ENCODE measurements around the gene RNF214.
"Not testable (repeated sequence)": the region's sequence is repeated elsewhere in the genome, so short reads cannot be mapped to it uniquely, and the experiment has no call there.

The RNF214 gene

GRCh38 chr11:117232092-117232878 lies at the start of gene RNF214:
Gene RNF214, plus strand, starts transcription at chr11:117232671. Its CDS starts 1,602 bp downstream, at chr11:117234273.
- DNase-seq, result peak; percentile 50

GRCh38 chr11:117183178-117183577 lies 49.3 kb upstream of the RNF214 start:
- not testable (repeated sequence) for DNase-seq

GRCh38 chr11:117183724-117184349 lies 48.6 kb upstream of the RNF214 start:
- DNase-seq, result no peak

- DNase-seq, result no peak
Observed at GRCh38 chr11:117185736-117186430, 46.6 kb upstream of the RNF214 start.

GRCh38 chr11:117186431-117186761 lies 46.1 kb upstream of the RNF214 start:
- no peak for DNase-seq

DNA sequence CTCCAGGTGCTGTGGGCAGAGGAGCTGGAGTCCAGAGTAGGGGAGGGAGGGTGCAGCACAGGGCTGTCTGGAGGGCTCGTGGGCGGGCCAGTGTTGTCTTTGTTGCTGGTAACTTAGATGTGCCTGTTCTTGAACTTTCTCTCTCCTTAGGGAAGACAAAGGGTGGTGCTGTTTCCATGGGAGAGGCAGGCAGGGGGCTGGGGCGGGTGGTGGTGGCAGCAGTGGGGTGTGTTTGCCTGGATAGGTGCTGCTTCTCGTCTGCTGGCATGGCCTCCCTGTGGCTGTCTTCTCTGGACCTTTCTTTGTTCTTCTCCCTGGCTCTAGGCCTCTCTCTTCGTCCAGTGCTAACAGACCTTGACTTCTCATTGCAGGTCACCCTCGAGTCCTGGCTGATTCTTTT lies 45.5 kb upstream of the RNF214 start:
- DNase-seq, result no peak

- DNase-seq, result no peak
Observed at GRCh38 chr11:117187428-117187798, 45.1 kb upstream of the RNF214 start.

GRCh38 chr11:117187799-117188481 lies 44.5 kb upstream of the RNF214 start:
- no peak for DNase-seq

GRCh38 chr11:117188620-117189081 lies 43.8 kb upstream of the RNF214 start:
- no peak for DNase-seq

- no peak for DNase-seq
Observed at GRCh38 chr11:117189191-117189940, 43.1 kb upstream of the RNF214 start.

DNA sequence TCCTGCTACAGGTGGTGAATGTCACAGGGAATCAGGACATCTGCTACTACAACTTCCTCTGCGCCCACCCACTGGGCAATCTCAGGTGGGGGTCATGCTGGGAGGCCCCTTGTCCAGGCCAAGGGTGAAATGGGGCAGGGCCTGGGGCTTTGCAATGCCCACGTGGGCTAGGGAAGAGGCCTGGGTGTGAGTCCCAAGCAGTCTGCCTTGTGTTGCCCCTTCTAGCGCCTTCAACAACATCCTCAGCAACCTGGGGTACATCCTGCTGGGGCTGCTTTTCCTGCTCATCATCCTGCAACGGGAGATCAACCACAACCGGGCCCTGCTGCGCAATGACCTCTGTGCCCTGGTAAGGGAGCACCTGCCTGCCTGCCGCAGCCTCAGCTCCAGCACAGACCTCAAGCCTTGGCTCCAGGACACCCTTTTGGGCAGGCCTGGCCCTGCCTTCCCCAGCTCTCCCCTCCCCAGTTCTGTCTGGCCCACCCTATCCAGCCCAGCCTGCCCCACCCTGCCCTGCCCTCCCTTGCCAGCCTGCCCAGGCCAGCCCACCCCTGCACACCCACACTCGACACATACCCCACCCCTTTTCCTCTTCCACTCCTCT lies 42.4 kb upstream of the RNF214 start:
- no peak for DNase-seq

GRCh38 chr11:117191680-117192400 lies 40.6 kb upstream of the RNF214 start:
- no peak for DNase-seq

DNA sequence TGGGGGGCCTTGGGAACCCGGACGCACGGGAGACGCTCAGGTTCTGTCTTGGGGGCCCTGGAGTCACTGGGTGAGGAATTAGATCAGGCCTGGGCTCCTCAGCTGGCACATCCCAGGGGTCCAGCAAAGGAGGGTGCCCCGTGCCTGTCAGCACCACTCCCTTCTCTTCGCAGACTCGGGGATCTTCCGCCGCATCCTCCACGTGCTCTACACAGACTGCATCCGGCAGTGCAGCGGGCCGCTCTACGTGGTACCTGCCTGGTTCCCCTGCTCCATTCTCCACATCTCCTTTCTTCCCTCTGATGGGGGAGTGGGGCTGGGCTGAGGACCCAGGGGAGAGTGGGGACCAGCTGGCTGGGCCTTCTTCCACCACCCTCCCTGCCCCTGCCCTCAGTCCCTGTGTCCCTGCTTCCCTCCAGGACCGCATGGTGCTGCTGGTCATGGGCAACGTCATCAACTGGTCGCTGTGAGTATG lies 40.0 kb upstream of the RNF214 start:
- DNase-seq, result no peak

- DNase-seq, result no peak
Observed at GRCh38 chr11:117193130-117194020, 39.1 kb upstream of the RNF214 start.

DNA sequence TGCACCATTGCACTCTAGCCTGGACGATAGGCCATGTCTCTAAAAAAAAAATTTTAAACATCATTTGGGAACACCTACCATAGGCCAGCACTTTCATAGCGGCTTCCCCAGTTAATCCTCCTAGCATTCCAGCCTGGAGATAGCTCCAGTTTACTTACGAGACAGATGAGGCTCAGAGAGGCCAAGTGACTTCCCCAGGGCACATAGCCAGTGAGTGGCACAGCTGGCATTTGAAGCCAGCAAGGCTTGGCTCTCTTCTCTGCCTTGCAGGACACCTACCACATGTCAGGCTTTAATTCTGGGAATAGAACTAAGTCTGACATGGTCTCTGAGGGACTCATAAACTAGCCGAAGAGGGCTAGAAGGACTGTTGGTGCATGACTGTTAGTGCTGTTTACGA lies 38.2 kb upstream of the RNF214 start:
- peak; percentile 15 for DNase-seq

DNA sequence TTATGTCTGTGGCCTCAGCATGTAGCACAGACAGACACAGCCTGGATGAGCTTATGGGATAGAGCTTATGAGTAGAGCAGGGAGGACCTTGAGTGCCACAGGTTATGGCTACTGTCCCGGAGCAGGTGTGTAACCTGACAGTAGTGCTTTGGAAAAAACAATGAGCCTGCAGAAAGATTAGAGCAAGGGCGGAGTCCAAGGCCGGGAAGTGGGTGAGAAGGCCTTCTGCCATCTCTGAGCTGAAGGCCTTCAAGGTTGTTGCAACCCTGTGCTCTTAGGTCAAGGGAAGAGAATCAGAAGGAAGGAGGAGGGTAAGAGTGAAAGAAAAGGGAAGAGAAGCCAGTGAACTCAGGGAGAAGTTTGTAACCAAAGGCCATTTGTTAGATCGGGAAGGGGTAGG lies 37.2 kb upstream of the RNF214 start:
- DNase-seq, result no peak

DNA sequence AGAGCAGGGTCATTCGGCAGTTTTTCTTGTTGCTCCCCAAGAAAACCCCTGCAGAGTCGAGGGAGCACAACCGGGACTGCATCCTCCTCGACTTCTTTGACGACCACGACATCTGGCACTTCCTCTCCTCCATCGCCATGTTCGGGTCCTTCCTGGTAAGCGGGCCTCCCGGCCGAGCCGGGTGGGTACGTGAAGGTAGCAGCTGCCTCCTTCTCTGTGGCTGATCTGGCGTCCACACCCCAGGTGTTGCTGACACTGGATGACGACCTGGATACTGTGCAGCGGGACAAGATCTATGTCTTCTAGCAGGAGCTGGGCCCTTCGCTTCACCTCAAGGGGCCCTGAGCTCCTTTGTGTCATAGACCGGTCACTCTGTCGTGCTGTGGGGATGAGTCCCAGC lies 36.7 kb upstream of the RNF214 start:
- no peak for DNase-seq

GRCh38 chr11:117197006-117197405 lies 35.5 kb upstream of the RNF214 start:
- no peak for DNase-seq

- DNase-seq, result no peak
Observed at GRCh38 chr11:117197516-117198456, 34.7 kb upstream of the RNF214 start.
